Measurements from ENCODE around the gene CREB3L2.

- TF ChIP-seq, protein P1, sequence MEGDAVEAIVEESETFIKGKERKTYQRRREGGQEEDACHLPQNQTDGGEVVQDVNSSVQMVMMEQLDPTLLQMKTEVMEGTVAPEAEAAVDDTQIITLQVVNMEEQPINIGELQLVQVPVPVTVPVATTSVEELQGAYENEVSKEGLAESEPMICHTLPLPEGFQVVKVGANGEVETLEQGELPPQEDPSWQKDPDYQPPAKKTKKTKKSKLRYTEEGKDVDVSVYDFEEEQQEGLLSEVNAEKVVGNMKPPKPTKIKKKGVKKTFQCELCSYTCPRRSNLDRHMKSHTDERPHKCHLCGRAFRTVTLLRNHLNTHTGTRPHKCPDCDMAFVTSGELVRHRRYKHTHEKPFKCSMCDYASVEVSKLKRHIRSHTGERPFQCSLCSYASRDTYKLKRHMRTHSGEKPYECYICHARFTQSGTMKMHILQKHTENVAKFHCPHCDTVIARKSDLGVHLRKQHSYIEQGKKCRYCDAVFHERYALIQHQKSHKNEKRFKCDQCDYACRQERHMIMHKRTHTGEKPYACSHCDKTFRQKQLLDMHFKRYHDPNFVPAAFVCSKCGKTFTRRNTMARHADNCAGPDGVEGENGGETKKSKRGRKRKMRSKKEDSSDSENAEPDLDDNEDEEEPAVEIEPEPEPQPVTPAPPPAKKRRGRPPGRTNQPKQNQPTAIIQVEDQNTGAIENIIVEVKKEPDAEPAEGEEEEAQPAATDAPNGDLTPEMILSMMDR (conservative IDR thresholded peaks at IDR 0.05 in 1 of 2, IDR thresholded peaks at IDR 0.05 in 1 of 2; ENCODE audit: low read depth in 1 of 2, low read length in 2 of 2): no peak
- TF ChIP-seq EZH2 (IDR thresholded peaks at IDR 0.05; ENCODE audit: low read length, missing control alignments): no peak
Measured at GRCh38 chr7:137949416-137950262, 52.2 kb downstream of the CREB3L2 start.

Measured in fibroblast of lung (primary cell).